ENCODE results near the gene TBC1D4.

DNA sequence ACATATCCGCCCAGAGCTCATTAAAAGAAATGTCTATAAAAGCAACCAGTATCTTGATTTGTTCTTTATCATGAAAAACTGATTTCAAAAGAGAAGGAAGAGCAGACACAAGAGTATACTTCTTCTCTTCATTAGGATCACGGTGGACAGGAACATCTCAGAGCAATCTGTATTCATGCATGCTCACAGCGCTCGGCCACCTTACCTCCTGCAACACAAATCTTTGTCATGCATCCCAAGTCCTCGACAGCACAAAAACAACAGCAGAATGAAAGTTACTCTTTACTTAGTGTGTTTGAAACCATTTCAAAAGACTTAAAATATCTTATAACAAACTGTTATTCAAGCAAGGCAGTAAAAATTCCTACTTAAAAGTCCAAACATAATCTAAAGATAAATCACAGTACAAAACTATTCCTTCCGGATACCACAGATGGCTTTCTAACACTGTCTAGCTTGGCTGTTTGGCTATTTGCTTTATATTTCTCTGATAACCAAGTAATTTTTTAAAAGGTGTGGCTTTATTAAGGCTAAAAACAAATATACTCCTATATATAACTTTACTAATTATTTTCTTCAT is 174.5 kb downstream of the TBC1D4 start:
- TF ChIP-seq CBX5 (IDR thresholded peaks at IDR 0.05; ENCODE audit: borderline replicate concordance, low read depth) (no peak), EZH2 (IDR thresholded peaks at IDR 0.05; ENCODE audit: borderline replicate concordance, low read depth, low read length) (no peak), ZNF263 (CRISPR knock-in tag; IDR thresholded peaks at IDR 0.05; ENCODE audit: borderline replicate concordance) (no peak), JUN (IDR thresholded peaks at IDR 0.05; ENCODE audit: borderline replicate concordance, low read depth, low read length) (no peak), JUN (CRISPR knock-in tag; IDR thresholded peaks at IDR 0.05; ENCODE audit: borderline replicate concordance) (no peak)
- TF ChIP-seq, protein P1, sequence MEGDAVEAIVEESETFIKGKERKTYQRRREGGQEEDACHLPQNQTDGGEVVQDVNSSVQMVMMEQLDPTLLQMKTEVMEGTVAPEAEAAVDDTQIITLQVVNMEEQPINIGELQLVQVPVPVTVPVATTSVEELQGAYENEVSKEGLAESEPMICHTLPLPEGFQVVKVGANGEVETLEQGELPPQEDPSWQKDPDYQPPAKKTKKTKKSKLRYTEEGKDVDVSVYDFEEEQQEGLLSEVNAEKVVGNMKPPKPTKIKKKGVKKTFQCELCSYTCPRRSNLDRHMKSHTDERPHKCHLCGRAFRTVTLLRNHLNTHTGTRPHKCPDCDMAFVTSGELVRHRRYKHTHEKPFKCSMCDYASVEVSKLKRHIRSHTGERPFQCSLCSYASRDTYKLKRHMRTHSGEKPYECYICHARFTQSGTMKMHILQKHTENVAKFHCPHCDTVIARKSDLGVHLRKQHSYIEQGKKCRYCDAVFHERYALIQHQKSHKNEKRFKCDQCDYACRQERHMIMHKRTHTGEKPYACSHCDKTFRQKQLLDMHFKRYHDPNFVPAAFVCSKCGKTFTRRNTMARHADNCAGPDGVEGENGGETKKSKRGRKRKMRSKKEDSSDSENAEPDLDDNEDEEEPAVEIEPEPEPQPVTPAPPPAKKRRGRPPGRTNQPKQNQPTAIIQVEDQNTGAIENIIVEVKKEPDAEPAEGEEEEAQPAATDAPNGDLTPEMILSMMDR (IDR thresholded peaks at IDR 0.05 in 2 of 3, conservative IDR thresholded peaks at IDR 0.05 in 1 of 3; ENCODE audit: insufficient read depth in 2 of 3, low read depth in 1 of 3, low read length in 3 of 3), result no peak

Measured in K562 (cell line).